Immature natural killer cell (primary cell): ENCODE measurements around the gene SLC25A29. TPM values are rescaled to one million over a fixed set of nuclear protein-coding genes. Genes with fewer than 3 reads are reported as not detected.
"Not testable (repeated sequence)": the region's sequence is repeated elsewhere in the genome, so short reads cannot be mapped to it uniquely, and the experiment has no call there.

Source experiments
- DNase-seq, 3 donors: peaks; one replicate each; pipeline ENCODE4 v3.0.0; 2022; ENCODE audit warnings: mixed read lengths in 1 of 3
- H3K27ac Mint-ChIP-seq, 6 donors: one replicate each; pipeline ENCODE4 v1.8.0; 2020; ENCODE audit warnings: mixed read lengths in 6 of 6, mild to moderate bottlenecking in 5 of 6, inconsistent platforms in 4 of 6, moderate library complexity in 3 of 6
- H3K27me3 Mint-ChIP-seq, 3 donors: one replicate each; pipeline ENCODE4 v1.8.0; 2020 to 2021; ENCODE audit warnings: low read depth in 3 of 3, mild to moderate bottlenecking in 3 of 3, mixed read lengths in 3 of 3, moderate library complexity in 3 of 3, inconsistent platforms in 1 of 3
- H3K36me3 Mint-ChIP-seq, 3 donors: one replicate each; pipeline ENCODE4 v1.8.0; 2020; ENCODE audit warnings: mixed read lengths in 3 of 3, inconsistent platforms in 2 of 3, mild to moderate bottlenecking in 2 of 3
- H3K4me1 Mint-ChIP-seq, 2 donors: one replicate each; pipeline ENCODE4 v1.8.0; 2020; ENCODE audit warnings: inconsistent platforms in 2 of 2, mild to moderate bottlenecking in 2 of 2, mixed read lengths in 2 of 2, moderate library complexity in 1 of 2
- H3K4me3 Mint-ChIP-seq, 5 donors: one replicate each; pipeline ENCODE4 v1.8.0; 2020; ENCODE audit warnings: mild to moderate bottlenecking in 5 of 5, mixed read lengths in 5 of 5, inconsistent platforms in 3 of 5, moderate library complexity in 3 of 5
- H3K9me3 Mint-ChIP-seq, 6 donors: one replicate each; pipeline ENCODE4 v1.8.0; 2020; ENCODE audit warnings: mild to moderate bottlenecking in 6 of 6, mixed read lengths in 6 of 6, inconsistent platforms in 4 of 6, moderate library complexity in 3 of 6
- polyA plus RNA-seq, 3 donors: library from polyadenylated mRNA; unstranded; fragments of 300-500 nt; fragmentation: Illumina TruSeq; gene quantifications; one replicate each; pipeline ENCODE4 v1.2.3, GENCODE V29; 2021

Gene SLC25A29
- polyA plus RNA-seq, 3 donors from 2014 or later = 4.2 to 5.6 (median 4.6) TPM

DNA sequence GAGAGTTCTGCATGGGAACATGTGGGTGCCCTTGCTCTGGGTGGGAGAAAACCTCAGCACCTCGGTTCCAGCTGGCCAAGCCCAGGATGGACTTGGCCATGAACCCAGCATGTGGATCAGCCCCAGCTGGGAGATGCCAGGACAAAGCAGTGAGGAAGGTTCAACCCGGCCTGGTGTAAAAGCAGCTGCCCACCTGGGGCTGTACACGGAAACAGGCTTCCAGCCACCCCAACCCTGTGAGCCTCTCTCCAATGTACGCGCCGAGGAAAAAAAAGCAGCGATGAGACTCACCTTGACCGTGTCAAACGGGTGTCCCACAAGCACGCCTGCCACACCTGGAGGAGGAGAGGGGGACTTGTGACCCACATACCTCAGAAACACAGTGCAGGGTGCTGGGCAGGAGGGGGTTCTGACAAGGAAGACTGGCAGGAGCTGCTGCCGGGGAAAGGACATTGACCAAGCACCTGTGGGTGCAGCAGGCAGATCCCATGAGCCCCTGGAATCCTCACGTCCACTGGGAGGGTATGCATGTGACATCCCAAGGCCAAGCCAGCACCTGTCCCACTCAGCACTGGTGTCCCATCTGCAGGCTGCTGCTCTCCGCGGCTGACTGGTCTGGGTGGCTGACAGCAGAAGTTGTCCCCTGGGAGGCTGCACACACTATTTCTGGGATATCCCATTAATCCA, 7.5 kb downstream of the SLC25A29 start:
- Mint-ChIP-seq H3K27me3 (peaks cover 0 to 4% (median 2%) of the 10 kb centered on the region in 3 donors), H3K9me3 (no peaks in the 10 kb centered on the region), H3K4me3 (no peak overlapping the region), H3K36me3 (peaks cover 0 to 3% (median 3%) of the 10 kb centered on the region in 3 donors), H3K27ac (no peak overlapping the region), H3K4me1 (peaks cover 0 to 14% of the 10 kb centered on the region in 2 donors)
- DNase-seq = no peak

GRCh38 chr14:100297320-100298300, 8.6 kb downstream of the SLC25A29 start:
- peak overlapping the region in 3 of 6 donors; percentile 3 to 34 (median 27) for H3K27ac Mint-ChIP-seq
- peaks cover 0 to 4% (median 1%) of the 10 kb centered on the region in 3 donors for H3K27me3 Mint-ChIP-seq
- H3K9me3 Mint-ChIP-seq = no peaks in the 10 kb centered on the region
- peaks cover 0 to 9% of the 10 kb centered on the region in 2 donors for H3K4me1 Mint-ChIP-seq
- H3K36me3 Mint-ChIP-seq = peaks cover 0 to 3% (median 3%) of the 10 kb centered on the region in 3 donors
- H3K4me3 Mint-ChIP-seq = no peak overlapping the region
- no peak for DNase-seq

DNA sequence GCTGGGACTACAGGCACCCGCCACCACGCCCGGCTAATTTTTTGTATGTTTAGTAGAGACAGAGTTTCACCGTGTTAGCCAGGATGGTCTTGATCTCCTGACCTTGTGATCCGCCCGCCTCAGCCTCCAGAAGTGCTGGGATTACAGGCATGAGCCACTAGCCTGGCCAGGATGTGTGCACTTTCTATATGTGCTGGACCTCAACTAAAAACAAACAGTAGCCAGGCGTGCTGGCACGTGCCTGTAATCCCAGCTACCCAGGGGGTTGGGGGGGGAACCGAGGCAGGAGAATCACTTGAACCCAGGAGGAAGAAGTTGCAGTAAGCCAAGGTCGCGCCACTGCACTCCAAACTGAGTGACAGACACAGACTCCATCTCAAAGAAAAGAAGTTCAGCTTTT, 9.5 kb downstream of the SLC25A29 start:
- H3K36me3 Mint-ChIP-seq, H3K9me3 Mint-ChIP-seq, H3K4me1 Mint-ChIP-seq, DNase-seq, H3K4me3 Mint-ChIP-seq, H3K27me3 Mint-ChIP-seq: not testable (repeated sequence)
- peak overlapping the region in 2 of 6 donors; percentile 3 to 27 for H3K27ac Mint-ChIP-seq

GRCh38 chr14:100296106-100296651, 10.1 kb downstream of the SLC25A29 start:
- Mint-ChIP-seq H3K27me3 (peaks cover 0 to 4% (median 0%) of the 10 kb centered on the region in 3 donors), H3K36me3 (peaks cover 0 to 3% (median 3%) of the 10 kb centered on the region in 3 donors)

DNA sequence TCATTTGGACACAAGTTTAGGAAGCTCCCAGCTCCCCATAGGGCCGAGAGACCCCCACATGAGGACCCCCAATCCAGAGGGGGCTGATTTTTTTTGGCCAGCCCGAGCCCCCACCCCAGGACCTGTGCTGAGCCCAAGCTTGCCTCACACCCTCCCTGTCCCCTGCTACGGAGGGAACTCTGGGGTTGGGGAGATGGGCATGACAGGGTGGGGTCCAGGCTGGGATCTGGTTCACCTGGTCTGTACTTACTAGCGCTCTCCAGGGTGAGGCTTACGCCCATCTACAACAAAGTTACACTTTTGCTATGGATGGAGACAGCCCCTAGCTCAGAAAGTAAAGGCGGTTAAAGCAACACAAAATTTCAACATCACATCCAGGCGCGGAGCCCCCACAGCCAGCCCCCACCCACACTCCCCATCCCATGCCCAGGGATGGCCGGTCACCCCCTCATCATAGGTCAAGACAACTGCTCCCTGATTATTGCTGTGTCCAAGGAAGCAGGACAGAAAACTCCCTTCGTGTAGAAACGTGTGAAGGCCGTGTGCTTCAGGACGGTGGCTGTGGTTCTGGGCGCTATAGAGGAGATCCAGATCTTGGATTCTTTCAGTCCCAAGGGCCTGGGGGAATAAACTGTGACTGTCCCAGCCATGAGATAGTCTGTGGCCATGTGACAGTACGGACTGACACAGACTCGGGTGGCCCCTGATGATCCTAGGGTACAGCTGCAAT, 10.7 kb downstream of the SLC25A29 start:
- peaks cover 0 to 3% (median 3%) of the 10 kb centered on the region in 3 donors for H3K36me3 Mint-ChIP-seq
- H3K9me3 Mint-ChIP-seq = no peaks in the 10 kb centered on the region
- DNase-seq = no peak
- no peak overlapping the region for H3K27ac Mint-ChIP-seq
- peaks cover 0 to 6% of the 10 kb centered on the region in 2 donors for H3K4me1 Mint-ChIP-seq
- H3K27me3 Mint-ChIP-seq = peaks cover 0 to 4% (median 0%) of the 10 kb centered on the region in 3 donors
- H3K4me3 Mint-ChIP-seq = no peak overlapping the region

More at GRCh38 chr14:100296106-100296651, 10.1 kb downstream of the SLC25A29 start:
- peaks cover 0 to 6% of the 10 kb centered on the region in 2 donors for H3K4me1 Mint-ChIP-seq
- no peaks in the 10 kb centered on the region for H3K9me3 Mint-ChIP-seq
- H3K4me3 Mint-ChIP-seq = no peak overlapping the region
- no peak for DNase-seq
- H3K27ac Mint-ChIP-seq = peak overlapping the region in 1 of 6 donors; percentile 61

- Mint-ChIP-seq H3K27ac (no peak overlapping the region), H3K36me3 (peaks cover 0 to 3% (median 3%) of the 10 kb centered on the region in 3 donors), H3K4me1 (peaks cover 0 to 6% of the 10 kb centered on the region in 2 donors), H3K4me3 (no peak overlapping the region), H3K9me3 (no peaks in the 10 kb centered on the region), H3K27me3 (peaks cover 0 to 4% (median 0%) of the 10 kb centered on the region in 3 donors)
- DNase-seq = no peak
Observed at GRCh38 chr14:100294963-100295330, 11.3 kb downstream of the SLC25A29 start.

- H3K27ac Mint-ChIP-seq = no peak overlapping the region
- H3K4me3 Mint-ChIP-seq = no peak overlapping the region
- no peaks in the 10 kb centered on the region for H3K9me3 Mint-ChIP-seq
- H3K36me3 Mint-ChIP-seq = peaks cover 0 to 3% (median 0%) of the 10 kb centered on the region in 3 donors
- H3K4me1 Mint-ChIP-seq = peaks cover 0 to 4% of the 10 kb centered on the region in 2 donors
- no peak for DNase-seq
- peaks cover 0 to 2% (median 0%) of the 10 kb centered on the region in 3 donors for H3K27me3 Mint-ChIP-seq
Observed at GRCh38 chr14:100294213-100294962, 11.9 kb downstream of the SLC25A29 start.

DNA sequence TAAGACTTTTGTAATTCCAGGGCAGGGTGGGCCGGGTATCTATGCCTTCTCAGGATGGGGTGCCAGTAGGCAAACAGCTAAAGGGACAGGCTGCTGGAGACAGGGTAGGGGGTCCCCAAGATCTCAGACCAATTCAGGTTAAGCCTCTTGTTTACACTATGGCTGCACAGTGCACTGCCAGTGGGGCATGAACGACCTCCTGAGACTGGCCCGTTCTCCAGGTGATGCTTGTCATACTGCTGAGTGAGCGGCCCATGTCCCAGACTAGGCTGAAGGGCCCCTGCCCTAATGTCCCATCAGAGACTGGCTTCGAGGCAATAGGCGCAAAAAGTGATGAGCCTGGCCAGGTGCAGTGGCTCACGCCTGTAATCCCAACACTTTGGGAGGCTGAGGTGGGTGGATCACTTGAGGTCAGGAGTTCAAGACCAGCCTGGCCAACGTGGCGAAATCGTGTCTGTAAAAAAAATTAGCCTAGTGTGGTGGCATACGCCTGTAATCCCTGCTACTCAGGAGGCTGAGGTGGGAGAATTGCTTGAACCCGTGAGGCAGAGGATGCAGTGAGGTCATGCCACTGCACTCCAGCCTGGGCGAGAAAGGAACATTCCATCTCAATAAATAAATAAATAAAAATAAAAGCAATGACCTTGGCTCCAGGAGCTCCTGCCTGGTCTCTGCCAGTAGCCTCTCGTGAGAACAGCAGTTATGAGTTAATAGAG, 12.6 kb downstream of the SLC25A29 start:
- no peak for DNase-seq
- no peak overlapping the region for H3K4me3 Mint-ChIP-seq
- peaks cover 0 to 3% (median 0%) of the 10 kb centered on the region in 3 donors for H3K36me3 Mint-ChIP-seq
- H3K9me3 Mint-ChIP-seq = no peaks in the 10 kb centered on the region
- peaks cover 0 to 2% (median 0%) of the 10 kb centered on the region in 3 donors for H3K27me3 Mint-ChIP-seq
- H3K27ac Mint-ChIP-seq = no peak overlapping the region
- peaks cover 0 to 4% of the 10 kb centered on the region in 2 donors for H3K4me1 Mint-ChIP-seq

DNA sequence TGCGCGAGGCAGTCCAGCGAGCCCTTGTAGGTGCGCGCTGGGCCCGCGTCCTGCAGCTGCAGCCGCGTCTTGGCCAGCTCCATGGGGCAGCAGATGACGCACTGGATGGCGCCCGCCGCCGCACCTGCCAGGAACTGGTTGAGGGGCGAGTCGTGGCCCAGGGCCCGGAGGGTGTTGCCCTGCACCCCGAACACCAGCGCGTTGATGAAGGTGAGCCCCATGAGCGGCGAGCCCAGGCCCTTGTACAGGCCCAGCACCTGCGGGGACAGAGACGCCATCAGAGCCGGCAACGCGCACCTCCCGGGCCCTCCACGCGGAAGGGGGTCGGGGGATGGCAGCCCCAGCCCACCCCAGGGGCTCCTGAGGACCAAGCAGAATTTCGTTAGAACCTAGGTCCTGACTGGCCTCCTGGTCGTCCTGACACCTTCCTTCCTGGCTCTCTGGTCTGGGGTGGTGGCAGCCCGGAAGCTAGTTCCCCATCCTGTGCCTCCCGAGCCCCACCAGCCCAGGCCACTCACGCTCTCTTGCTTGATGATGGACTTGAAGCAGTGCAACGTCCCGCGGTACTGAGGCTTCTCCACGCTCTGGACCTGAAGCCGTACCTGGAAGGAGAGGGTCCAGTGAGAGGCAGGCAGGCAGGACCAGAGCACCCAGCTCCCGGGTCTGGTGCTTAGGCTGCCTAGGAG, 13.3 kb downstream of the SLC25A29 start:
- DNase-seq = no peak
- Mint-ChIP-seq H3K4me1 (peaks cover 0 to 1% of the 10 kb centered on the region in 2 donors), H3K4me3 (no peak overlapping the region)

DNA sequence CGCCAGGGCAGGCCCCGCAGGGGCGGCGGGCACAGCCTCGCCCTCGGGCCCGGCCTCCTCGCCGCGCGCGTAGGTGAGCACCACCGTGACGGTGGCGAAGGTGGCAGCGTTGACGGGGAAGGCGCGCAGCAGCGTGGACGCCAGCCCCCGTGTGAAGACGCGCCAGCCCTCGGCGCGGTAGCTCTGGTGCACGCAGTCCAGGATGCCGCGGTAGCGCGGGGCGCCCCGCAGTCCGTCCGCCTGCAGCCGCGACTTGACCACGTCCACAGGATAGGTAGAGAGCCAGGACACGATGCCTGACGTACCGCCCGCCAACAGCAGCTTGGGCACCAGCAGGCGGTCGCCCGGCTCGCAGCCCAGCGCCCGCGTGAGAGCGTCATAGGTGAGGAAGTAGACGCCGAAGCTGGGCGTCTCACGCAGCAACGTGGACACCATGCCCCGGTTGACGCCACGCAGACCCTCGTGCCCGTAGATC, 13.9 kb downstream of the SLC25A29 start:
- Mint-ChIP-seq H3K9me3 (no peaks in the 10 kb centered on the region), H3K27ac (no peak overlapping the region), H3K4me1 (peaks cover 0 to 1% of the 10 kb centered on the region in 2 donors), H3K36me3 (no peaks in the 10 kb centered on the region), H3K27me3 (peaks cover 0 to 2% (median 0%) of the 10 kb centered on the region in 3 donors), H3K4me3 (no peak overlapping the region)
- no peak for DNase-seq

More for the DNA sequence above, 13.3 kb downstream of the SLC25A29 start:
- Mint-ChIP-seq H3K36me3 (no peaks in the 10 kb centered on the region), H3K27me3 (peaks cover 0 to 2% (median 0%) of the 10 kb centered on the region in 3 donors), H3K27ac (no peak overlapping the region), H3K9me3 (no peaks in the 10 kb centered on the region)

DNA sequence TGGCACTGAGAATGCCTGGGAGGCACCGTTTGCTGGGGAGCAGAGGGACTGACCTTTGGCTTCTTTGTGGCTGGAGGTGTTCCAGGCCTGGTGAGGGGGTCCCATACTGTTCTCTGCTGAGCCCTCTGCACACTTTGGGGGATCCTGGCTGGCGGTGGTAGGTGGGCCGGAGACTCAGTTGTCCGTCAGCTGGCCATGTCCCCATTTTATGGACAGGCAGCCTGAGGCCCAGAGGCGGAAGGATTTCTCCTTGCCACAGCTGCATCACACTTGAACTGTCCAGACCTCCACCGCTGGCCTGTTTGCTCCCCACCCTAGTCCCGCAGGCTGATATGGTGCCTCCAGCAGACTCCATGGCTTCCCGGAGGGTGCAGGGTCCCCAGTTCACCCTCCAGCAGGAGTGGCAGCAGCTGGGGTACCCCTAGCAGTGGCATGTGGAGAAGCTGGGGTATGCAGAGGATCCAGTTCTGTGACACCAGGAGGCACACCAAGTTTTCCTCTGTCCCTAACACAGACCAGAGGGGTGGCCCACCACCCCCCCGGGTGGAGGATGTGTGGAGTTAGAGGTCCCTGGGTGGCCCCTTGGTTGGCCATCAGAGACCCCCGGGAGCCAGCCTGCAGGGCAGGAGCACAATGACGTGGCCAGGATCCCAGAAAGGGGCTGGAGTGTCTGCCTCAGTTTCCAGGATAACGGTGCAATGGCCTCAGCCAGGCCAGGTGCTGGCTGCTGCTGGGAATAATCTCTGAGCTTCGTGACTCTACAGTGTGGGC, 14.8 kb downstream of the SLC25A29 start:
- Mint-ChIP-seq H3K27ac (no peak overlapping the region), H3K4me1 (peaks cover 0 to 1% of the 10 kb centered on the region in 2 donors), H3K36me3 (no peaks in the 10 kb centered on the region), H3K4me3 (no peak overlapping the region), H3K27me3 (peaks cover 0 to 2% (median 0%) of the 10 kb centered on the region in 3 donors), H3K9me3 (no peaks in the 10 kb centered on the region)
- no peak for DNase-seq
